ENCODE data around the gene CUBN. TPM values are rescaled to one million over a fixed set of nuclear protein-coding genes. Genes with fewer than 3 reads are reported as not detected.
A peak's percentile ranks its signal among the peaks of the same experiment; 100 is the strongest.
"Not testable (repeated sequence)": the region's sequence is repeated elsewhere in the genome, so short reads cannot be mapped to it uniquely, and the experiment has no call there.

CUBN gene
- total and polyA plus RNA-seq, 2 experiments from 2014 or later, result 0.41 to 0.65 TPM

- H3F3A ChIP-seq (ENCODE audit: insufficient read depth), result peaks cover 48% of the 10 kb centered on the region
These were observed 106.7 kb downstream of the CUBN start for GRCh38 chr10:17022896-17023295.

GRCh38 chr10:17022466-17022825 is 107.2 kb downstream of the CUBN start:
- no peak for TF ChIP-seq EZH2 (IDR thresholded peaks at IDR 0.05; ENCODE audit: insufficient read depth, poor library complexity, severe bottlenecking)
- no peak for TF ChIP-seq EZH2phosphoT487 (IDR thresholded peaks at IDR 0.05; ENCODE audit: insufficient read depth, low read depth)
- Histone ChIP-seq H3K4me3 (no peak overlapping the region), H3K9me3 (ENCODE audit: low read depth) (no peaks in the 10 kb centered on the region), H3K36me3 (ENCODE audit: low read depth) (no peaks in the 10 kb centered on the region), H3K79me2 (ENCODE audit: insufficient read depth) (no peaks in the 10 kb centered on the region), H3F3A (ENCODE audit: insufficient read depth) (peaks cover 47% of the 10 kb centered on the region), H3K27me3 (replicated peaks; ENCODE audit: insufficient read depth) (no peaks in the 10 kb centered on the region), H2AFZ (no peak overlapping the region), H3K4me1 (ENCODE audit: insufficient read depth) (peaks cover 44% of the 10 kb centered on the region), H3K27ac (peak overlapping the region; percentile 99), H3K4me2 (ENCODE audit: unreplicated experiment) (no peak overlapping the region), H4K20me1 (ENCODE audit: insufficient read depth) (no peaks in the 10 kb centered on the region), H3K9ac (peak overlapping the region; percentile 88), H3K9me2 (ENCODE audit: insufficient read depth) (no peaks in the 10 kb centered on the region)
- 99% methylated on average over 6 of the region's 6 CpGs for WGBS, 2 experiments (ENCODE audit: low coverage in 1 of 2, low lambda C conversion rate in 2 of 2, missing lambda C conversion rate in 2 of 2)
- DNase-seq, result no peak
- in situ Hi-C loops (cut with MboI), result no loop called here

More at GRCh38 chr10:17022896-17023295, 106.7 kb downstream of the CUBN start:
- Histone ChIP-seq H3K9me3 (ENCODE audit: low read depth) (no peaks in the 10 kb centered on the region), H3K9ac (peak overlapping the region; percentile 88), H3K36me3 (ENCODE audit: low read depth) (no peaks in the 10 kb centered on the region), H2AFZ (no peak overlapping the region), H3K9me2 (ENCODE audit: insufficient read depth) (no peaks in the 10 kb centered on the region), H3K27ac (peak overlapping the region; percentile 99), H3K27me3 (replicated peaks; ENCODE audit: insufficient read depth) (no peaks in the 10 kb centered on the region), H3K4me2 (ENCODE audit: unreplicated experiment) (peak overlapping the region; percentile 57), H3K79me2 (ENCODE audit: insufficient read depth) (no peaks in the 10 kb centered on the region), H3K4me3 (peak overlapping the region; percentile 40), H4K20me1 (ENCODE audit: insufficient read depth) (no peaks in the 10 kb centered on the region), H3K4me1 (ENCODE audit: insufficient read depth) (peaks cover 48% of the 10 kb centered on the region)
- WGBS, 2 experiments (ENCODE audit: low coverage in 1 of 2, low lambda C conversion rate in 2 of 2, missing lambda C conversion rate in 2 of 2), result 65 to 71% methylated on average over 6 of the region's 6 CpGs
- in situ Hi-C loops (cut with MboI), result no loop called here
- peak; percentile 18 for DNase-seq
- TF ChIP-seq EZH2phosphoT487 (IDR thresholded peaks at IDR 0.05; ENCODE audit: insufficient read depth, low read depth) (no peak), EZH2 (IDR thresholded peaks at IDR 0.05; ENCODE audit: insufficient read depth, poor library complexity, severe bottlenecking) (no peak)

GRCh38 chr10:17021656-17022465 is 107.8 kb downstream of the CUBN start:
- 88 to 91% methylated on average over 10 of the region's 10 CpGs for WGBS, 2 experiments (ENCODE audit: low coverage in 1 of 2, low lambda C conversion rate in 2 of 2, missing lambda C conversion rate in 2 of 2)
- Histone ChIP-seq H3K4me2 (ENCODE audit: unreplicated experiment) (no peak overlapping the region), H3K9me2 (ENCODE audit: insufficient read depth) (no peaks in the 10 kb centered on the region), H3K9me3 (ENCODE audit: low read depth) (no peaks in the 10 kb centered on the region), H3K27me3 (replicated peaks; ENCODE audit: insufficient read depth) (no peaks in the 10 kb centered on the region), H3K4me3 (no peak overlapping the region), H3K79me2 (ENCODE audit: insufficient read depth) (no peaks in the 10 kb centered on the region), H3K27ac (no peak overlapping the region), H4K20me1 (ENCODE audit: insufficient read depth) (no peaks in the 10 kb centered on the region), H3K4me1 (ENCODE audit: insufficient read depth) (peaks cover 38% of the 10 kb centered on the region), H3K36me3 (ENCODE audit: low read depth) (no peaks in the 10 kb centered on the region), H3F3A (ENCODE audit: insufficient read depth) (peaks cover 41% of the 10 kb centered on the region), H3K9ac (no peak overlapping the region), H2AFZ (no peak overlapping the region)
- TF ChIP-seq EZH2 (IDR thresholded peaks at IDR 0.05; ENCODE audit: insufficient read depth, poor library complexity, severe bottlenecking) (no peak), EZH2phosphoT487 (IDR thresholded peaks at IDR 0.05; ENCODE audit: insufficient read depth, low read depth) (no peak)
- in situ Hi-C loops (cut with MboI), result no loop called here
- no peak for DNase-seq

GRCh38 chr10:17019696-17020095 is 109.9 kb downstream of the CUBN start:
- no peaks in the 10 kb centered on the region for H3K79me2 ChIP-seq (ENCODE audit: insufficient read depth)
- H3F3A ChIP-seq (ENCODE audit: insufficient read depth), result peaks cover 23% of the 10 kb centered on the region
- 98 to 100% methylated on average over 5 of the region's 5 CpGs for WGBS, 2 experiments (ENCODE audit: low coverage in 1 of 2, low lambda C conversion rate in 2 of 2, missing lambda C conversion rate in 2 of 2)
- H2AFZ ChIP-seq, result no peak overlapping the region
- DNase-seq, result no peak
- H4K20me1 ChIP-seq (ENCODE audit: insufficient read depth), result no peaks in the 10 kb centered on the region
- in situ Hi-C loops (cut with MboI), result no loop called here
- no peaks in the 10 kb centered on the region for H3K27me3 ChIP-seq (replicated peaks; ENCODE audit: insufficient read depth)
- H3K36me3 ChIP-seq (ENCODE audit: low read depth), result no peaks in the 10 kb centered on the region
- no peak overlapping the region for H3K4me2 ChIP-seq (ENCODE audit: unreplicated experiment)
- H3K4me3 ChIP-seq, result no peak overlapping the region
- TF ChIP-seq EZH2 (IDR thresholded peaks at IDR 0.05; ENCODE audit: insufficient read depth, poor library complexity, severe bottlenecking), result no peak
- TF ChIP-seq EZH2phosphoT487 (IDR thresholded peaks at IDR 0.05; ENCODE audit: insufficient read depth, low read depth), result no peak
- H3K9ac ChIP-seq, result no peak overlapping the region
- H3K4me1 ChIP-seq (ENCODE audit: insufficient read depth), result peaks cover 20% of the 10 kb centered on the region
- no peak overlapping the region for H3K27ac ChIP-seq
- no peaks in the 10 kb centered on the region for H3K9me3 ChIP-seq (ENCODE audit: low read depth)
- H3K9me2 ChIP-seq (ENCODE audit: insufficient read depth), result no peaks in the 10 kb centered on the region

- H3K9me3 ChIP-seq (ENCODE audit: low read depth); DNase-seq; H3K9me2 ChIP-seq (ENCODE audit: insufficient read depth); H3K4me3 ChIP-seq; H4K20me1 ChIP-seq (ENCODE audit: insufficient read depth); H3K79me2 ChIP-seq (ENCODE audit: insufficient read depth); H3K27ac ChIP-seq; H3K36me3 ChIP-seq (ENCODE audit: low read depth); H3K4me2 ChIP-seq (ENCODE audit: unreplicated experiment); H2AFZ ChIP-seq; H3K27me3 ChIP-seq (replicated peaks; ENCODE audit: insufficient read depth); in situ Hi-C loops (cut with MboI); H3K9ac ChIP-seq: not testable (repeated sequence)
- 77 to 78% methylated on average over 2 of the region's 2 CpGs for WGBS, 2 experiments (ENCODE audit: low coverage in 1 of 2, low lambda C conversion rate in 2 of 2, missing lambda C conversion rate in 2 of 2)
- Histone ChIP-seq H3F3A (ENCODE audit: insufficient read depth) (peaks cover 16% of the 10 kb centered on the region), H3K4me1 (ENCODE audit: insufficient read depth) (peaks cover 20% of the 10 kb centered on the region)
These were observed 116.3 kb downstream of the CUBN start for GRCh38 chr10:17013131-17013983.

- H3K9ac ChIP-seq; H4K20me1 ChIP-seq (ENCODE audit: insufficient read depth); H3K36me3 ChIP-seq (ENCODE audit: low read depth); in situ Hi-C loops (cut with MboI); H3K79me2 ChIP-seq (ENCODE audit: insufficient read depth); H3K27ac ChIP-seq; H3K4me3 ChIP-seq; DNase-seq; H3K9me3 ChIP-seq (ENCODE audit: low read depth); H3K4me2 ChIP-seq (ENCODE audit: unreplicated experiment); H3K9me2 ChIP-seq (ENCODE audit: insufficient read depth); H3K27me3 ChIP-seq (replicated peaks; ENCODE audit: insufficient read depth); H2AFZ ChIP-seq: not testable (repeated sequence)
- Histone ChIP-seq H3F3A (ENCODE audit: insufficient read depth) (peaks cover 16% of the 10 kb centered on the region), H3K4me1 (ENCODE audit: insufficient read depth) (peaks cover 21% of the 10 kb centered on the region)
These were observed 116.9 kb downstream of the CUBN start for GRCh38 chr10:17012731-17013130.
